ENCODE measurements around the gene PPM1E. TPM values are rescaled to one million over a fixed set of nuclear protein-coding genes. Genes with fewer than 3 reads are reported as not detected.
"Not testable (repeated sequence)": the region's sequence is repeated elsewhere in the genome, so short reads cannot be mapped to it uniquely, and the experiment has no call there.

The PPM1E gene
- total and polyA plus RNA-seq, 2 experiments from 2014 or later, result 0.27 TPM; not detected in 1

GRCh38 chr17:58932956-58933355, 177.3 kb downstream of the PPM1E start:
- DNase-seq (ENCODE audit: low read depth in 1 of 2, low spot score in 1 of 2), result no peak
- H3K36me3 ChIP-seq, result no peaks in the 10 kb centered on the region
- no peak overlapping the region for H3K4me3 ChIP-seq
- no peaks in the 10 kb centered on the region for H3K4me1 ChIP-seq (ENCODE audit: low read depth)
- H3K9me3 ChIP-seq (ENCODE audit: low read depth), result no peaks in the 10 kb centered on the region
- H3K27me3 ChIP-seq, result no peaks in the 10 kb centered on the region
- H3K27ac ChIP-seq, result no peak overlapping the region
- no peak for TF ChIP-seq CTCF (IDR thresholded peaks at IDR 0.05; ENCODE audit: low read depth, low read length)

- TF ChIP-seq CTCF (IDR thresholded peaks at IDR 0.05; ENCODE audit: low read depth, low read length), result no peak
- no peaks in the 10 kb centered on the region for H3K36me3 ChIP-seq
- no peaks in the 10 kb centered on the region for H3K27me3 ChIP-seq
- no peak overlapping the region for H3K4me3 ChIP-seq
- no peak overlapping the region for H3K27ac ChIP-seq
- H3K4me1 ChIP-seq (ENCODE audit: low read depth), result no peaks in the 10 kb centered on the region
- no peak for DNase-seq (ENCODE audit: low read depth in 1 of 2, low spot score in 1 of 2)
- H3K9me3 ChIP-seq (ENCODE audit: low read depth), result no peaks in the 10 kb centered on the region
Observed at GRCh38 chr17:58936295-58936694, 180.6 kb downstream of the PPM1E start.

GRCh38 chr17:58944166-58944565, 188.5 kb downstream of the PPM1E start:
- no peaks in the 10 kb centered on the region for H3K27me3 ChIP-seq
- H3K4me1 ChIP-seq (ENCODE audit: low read depth), result no peaks in the 10 kb centered on the region
- DNase-seq (ENCODE audit: low read depth in 1 of 2, low spot score in 1 of 2), result no peak
- no peak overlapping the region for H3K4me3 ChIP-seq
- TF ChIP-seq CTCF (IDR thresholded peaks at IDR 0.05; ENCODE audit: low read depth, low read length), result no peak
- no peaks in the 10 kb centered on the region for H3K9me3 ChIP-seq (ENCODE audit: low read depth)
- H3K36me3 ChIP-seq, result no peaks in the 10 kb centered on the region
- H3K27ac ChIP-seq, result no peak overlapping the region

GRCh38 chr17:58947411-58947810, 191.8 kb downstream of the PPM1E start:
- Histone ChIP-seq H3K27me3 (no peaks in the 10 kb centered on the region), H3K9me3 (ENCODE audit: low read depth) (no peaks in the 10 kb centered on the region), H3K27ac (no peak overlapping the region), H3K4me1 (ENCODE audit: low read depth) (no peaks in the 10 kb centered on the region), H3K4me3 (no peak overlapping the region), H3K36me3 (no peaks in the 10 kb centered on the region)
- DNase-seq (ENCODE audit: low read depth in 1 of 2, low spot score in 1 of 2), result no peak
- no peak for TF ChIP-seq CTCF (IDR thresholded peaks at IDR 0.05; ENCODE audit: low read depth, low read length)

DNA sequence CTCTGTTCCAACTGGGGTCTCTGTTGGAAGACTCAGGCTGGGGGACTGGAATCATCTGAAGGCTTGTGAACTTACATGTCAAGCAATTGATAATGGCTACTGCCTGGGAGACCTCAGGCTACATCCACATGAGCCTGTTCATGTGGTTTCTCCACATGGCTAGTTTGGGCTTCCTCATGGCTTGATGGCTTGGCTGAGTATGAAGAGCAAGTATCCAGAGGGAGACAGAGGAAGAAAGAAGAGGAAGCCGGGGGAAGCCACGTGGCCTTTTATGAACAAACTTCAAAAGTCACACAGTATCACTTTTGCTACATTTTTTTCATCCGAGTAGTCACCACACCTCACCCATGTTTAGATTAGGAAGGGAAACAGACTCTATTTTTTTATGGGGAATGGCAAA, 192.2 kb downstream of the PPM1E start:
- DNase-seq (ENCODE audit: low read depth in 1 of 2, low spot score in 1 of 2), result no peak
- no peak overlapping the region for H3K4me3 ChIP-seq
- no peaks in the 10 kb centered on the region for H3K4me1 ChIP-seq (ENCODE audit: low read depth)
- H3K36me3 ChIP-seq, result no peaks in the 10 kb centered on the region
- TF ChIP-seq CTCF (IDR thresholded peaks at IDR 0.05; ENCODE audit: low read depth, low read length), result no peak
- no peaks in the 10 kb centered on the region for H3K9me3 ChIP-seq (ENCODE audit: low read depth)
- H3K27ac ChIP-seq, result no peak overlapping the region
- no peaks in the 10 kb centered on the region for H3K27me3 ChIP-seq

DNA sequence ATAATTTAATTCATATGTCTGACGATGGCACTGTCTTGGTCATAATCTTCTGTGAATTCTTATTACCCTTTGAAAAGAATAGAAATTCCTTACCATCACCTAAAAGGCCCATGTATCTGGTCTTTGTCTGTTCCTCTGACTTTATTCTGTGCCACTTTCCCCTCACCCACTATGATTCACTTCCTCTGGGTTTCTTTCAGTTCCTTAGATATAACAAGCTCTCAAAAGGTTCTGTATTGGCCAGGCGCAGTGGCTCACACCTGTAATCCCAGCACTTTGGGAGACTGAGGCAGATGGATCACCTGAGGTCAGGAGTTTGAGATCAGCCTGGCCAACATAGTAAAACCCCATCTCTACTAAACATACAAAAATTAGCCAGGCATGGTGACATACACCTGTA, 198.7 kb downstream of the PPM1E start:
- not testable (repeated sequence) for DNase-seq (ENCODE audit: low read depth in 1 of 2, low spot score in 1 of 2); H3K27me3 ChIP-seq; H3K36me3 ChIP-seq; H3K4me3 ChIP-seq; H3K27ac ChIP-seq; H3K4me1 ChIP-seq (ENCODE audit: low read depth); H3K9me3 ChIP-seq (ENCODE audit: low read depth)

All from cardiac muscle cell (in vitro differentiated cells and primary cell).